ENCODE measurements around the gene FAM53B. TPM values are rescaled to one million over a fixed set of nuclear protein-coding genes. Genes with fewer than 3 reads are reported as not detected.

Gene FAM53B
- total RNA-seq, 1 experiment from 2014 or later, result 9.8 TPM

- H3K4me3 ChIP-seq, result no peak overlapping the region
- H3K4me2 ChIP-seq, result no peak overlapping the region
- no peaks in the 10 kb centered on the region for H3K9me2 ChIP-seq (ENCODE audit: insufficient read depth)
- H3K27me3 ChIP-seq (ENCODE audit: insufficient read depth, low read depth), result no peaks in the 10 kb centered on the region
- no peak overlapping the region for H2AFZ ChIP-seq
- no peaks in the 10 kb centered on the region for H4K20me1 ChIP-seq (ENCODE audit: insufficient read depth)
- ChIA-PET CTCF (no interaction called here), POLR2A (ENCODE audit: unreplicated experiment) (no interaction called here)
- H3K4me1 ChIP-seq (replicated peaks; ENCODE audit: insufficient read depth), result peaks cover 25% of the 10 kb centered on the region
- no peak overlapping the region for H3K27ac ChIP-seq
- no peaks in the 10 kb centered on the region for H3K9me3 ChIP-seq (ENCODE audit: insufficient read depth, low read depth)
- DNase-seq, result no peak
- no peaks in the 10 kb centered on the region for H3K79me2 ChIP-seq (ENCODE audit: low read depth)
- H3K36me3 ChIP-seq (ENCODE audit: low read depth), result no peaks in the 10 kb centered on the region
- peaks cover 7% of the 10 kb centered on the region; the same call in 1 of the 2 replicates for H3F3A ChIP-seq (ENCODE audit: insufficient read depth, low read depth)
- BruUV-seq (replicated peaks), result no TSS peak
- no peak for TF ChIP-seq CTCF (conservative IDR thresholded peaks at IDR 0.05)
- intact Hi-C loops (cut with micrococcal nuclease; ENCODE audit: unreplicated experiment), result no loop called here
These were observed 134.5 kb downstream of the FAM53B start for GRCh38 chr10:124609698-124610097.

GRCh38 chr10:124608093-124608721 is 136.0 kb downstream of the FAM53B start:
- H3K79me2 ChIP-seq (ENCODE audit: low read depth), result no peaks in the 10 kb centered on the region
- no peaks in the 10 kb centered on the region for H3F3A ChIP-seq (ENCODE audit: insufficient read depth, low read depth)
- H3K9me2 ChIP-seq (ENCODE audit: insufficient read depth), result no peaks in the 10 kb centered on the region
- H3K4me1 ChIP-seq (replicated peaks; ENCODE audit: insufficient read depth), result peaks cover 15% of the 10 kb centered on the region
- no peak for DNase-seq
- H3K4me2 ChIP-seq, result no peak overlapping the region
- no peak overlapping the region for H3K27ac ChIP-seq
- H2AFZ ChIP-seq, result no peak overlapping the region
- TF ChIP-seq CTCF (conservative IDR thresholded peaks at IDR 0.05), result no peak
- no peak for TF ChIP-seq EZH2 (IDR thresholded peaks at IDR 0.05; ENCODE audit: low read depth)
- H3K4me3 ChIP-seq, result no peak overlapping the region
- ChIA-PET CTCF (no interaction called here), POLR2A (ENCODE audit: unreplicated experiment) (no interaction called here)
- no TSS peak for BruUV-seq (replicated peaks)
- intact Hi-C loops (cut with micrococcal nuclease; ENCODE audit: unreplicated experiment), result no loop called here
- no peaks in the 10 kb centered on the region for H3K27me3 ChIP-seq (ENCODE audit: insufficient read depth, low read depth)
- no peaks in the 10 kb centered on the region for H3K9me3 ChIP-seq (ENCODE audit: insufficient read depth, low read depth)
- no peaks in the 10 kb centered on the region for H4K20me1 ChIP-seq (ENCODE audit: insufficient read depth)
- H3K36me3 ChIP-seq (ENCODE audit: low read depth), result no peaks in the 10 kb centered on the region

GRCh38 chr10:124607693-124608092 is 136.5 kb downstream of the FAM53B start:
- H3K4me1 ChIP-seq (replicated peaks; ENCODE audit: insufficient read depth), result peaks cover 12% of the 10 kb centered on the region
- H3K27ac ChIP-seq, result no peak overlapping the region
- H3F3A ChIP-seq (ENCODE audit: insufficient read depth, low read depth), result no peaks in the 10 kb centered on the region
- no peaks in the 10 kb centered on the region for H3K9me2 ChIP-seq (ENCODE audit: insufficient read depth)
- H3K36me3 ChIP-seq (ENCODE audit: low read depth), result no peaks in the 10 kb centered on the region
- ChIA-PET POLR2A (ENCODE audit: unreplicated experiment) (no interaction called here), CTCF (no interaction called here)
- no peaks in the 10 kb centered on the region for H3K9me3 ChIP-seq (ENCODE audit: insufficient read depth, low read depth)
- no peak for DNase-seq
- TF ChIP-seq CTCF (conservative IDR thresholded peaks at IDR 0.05) (no peak), EZH2 (IDR thresholded peaks at IDR 0.05; ENCODE audit: low read depth) (no peak)
- no peak overlapping the region for H3K4me3 ChIP-seq
- H2AFZ ChIP-seq, result no peak overlapping the region
- H3K4me2 ChIP-seq, result no peak overlapping the region
- H4K20me1 ChIP-seq (ENCODE audit: insufficient read depth), result no peaks in the 10 kb centered on the region
- no peaks in the 10 kb centered on the region for H3K79me2 ChIP-seq (ENCODE audit: low read depth)
- H3K27me3 ChIP-seq (ENCODE audit: insufficient read depth, low read depth), result no peaks in the 10 kb centered on the region
- intact Hi-C loops (cut with micrococcal nuclease; ENCODE audit: unreplicated experiment), result no loop called here
- no TSS peak for BruUV-seq (replicated peaks)
